Cardiac muscle cell (in vitro differentiated cells and primary cell): ENCODE data around the gene PPFIBP2. TPM values are rescaled to one million over a fixed set of nuclear protein-coding genes. Genes with fewer than 3 reads are reported as not detected.

Source experiments
- DNase-seq, 2 donors: peaks; one replicate each; pipeline versions ENCODE4 v3.0.0 to v3.0.0-alpha.2; 2010 to 2017; ENCODE audit warnings: low read depth in 1 of 2, low spot score in 1 of 2
- H3K27ac ChIP-seq: fragments of 200-600 bp; sonication (generic); 2 replicates; pipeline ENCODE4 v1.5.1; 2016
- H3K27me3 ChIP-seq: fragments of 200-600 bp; sonication (generic); 2 replicates; pipeline ENCODE4 v1.6.0; 2016; ENCODE audit warnings: control low read depth
- H3K36me3 ChIP-seq: fragments of 200-600 bp; sonication (generic); 2 replicates; pipeline ENCODE4 v1.5.1; 2016; ENCODE audit warnings: control low read depth
- H3K4me1 ChIP-seq: fragments of 200-600 bp; sonication (generic); 2 replicates; pipeline ENCODE4 v1.8.1; 2017; ENCODE audit warnings: low read depth, mild to moderate bottlenecking, mixed run types
- H3K4me3 ChIP-seq: fragments of 200-600 bp; sonication (generic); 2 replicates; pipeline ENCODE4 v1.5.1; 2016; ENCODE audit warnings: mild to moderate bottlenecking
- H3K9me3 ChIP-seq: fragments of 200-600 bp; sonication (generic); 2 replicates; pipeline ENCODE4 v1.5.1; 2017; ENCODE audit warnings: low read depth, mild to moderate bottlenecking, control low read depth
- polyA plus RNA-seq: library from polyadenylated mRNA; unstranded; fragments of >200 nt; fragmentation: Nextera tagmentation; extraction: Ambion mirVana; gene quantifications from 2 replicates; pipeline ENCODE4 v1.2.1, GENCODE V29; 2016
- total RNA-seq: library from RNA; depleted of rRNA; stranded (reverse); fragments of >200 nt; gene quantifications from 2 replicates; pipeline ENCODE4 v1.2.3, GENCODE V29; 2016
- TF ChIP-seq, protein P1 (sequence below): IDR thresholded peaks from 2 replicates; pipeline ENCODE4 v1.5.1; 2012; ENCODE audit warnings: low read depth, mild to moderate bottlenecking, low read length

PPFIBP2 gene
- total and polyA plus RNA-seq, 2 experiments from 2014 or later, result 8.0 to 13.2 TPM

DNA sequence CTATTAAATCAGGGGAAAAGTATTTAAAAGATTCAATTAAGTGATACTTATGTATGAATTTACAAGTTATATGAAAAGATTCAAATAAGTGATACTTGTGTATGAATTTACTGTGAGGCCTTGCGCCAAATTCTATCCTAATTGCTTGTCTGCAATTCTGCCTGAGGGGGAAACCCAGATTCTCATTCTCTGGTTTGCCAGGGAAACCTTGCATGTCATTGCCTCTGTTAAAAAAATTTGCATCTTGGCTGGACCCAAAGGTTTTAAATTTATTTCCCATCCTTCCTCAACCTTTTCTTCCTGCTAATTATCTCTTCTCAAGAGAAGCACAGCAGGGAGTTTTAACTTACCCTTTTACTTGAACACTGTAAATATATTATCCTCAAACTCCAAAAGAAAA is 14.7 kb upstream of the PPFIBP2 start:
- H3K9me3 ChIP-seq, result no peaks in the 10 kb centered on the region
- H3K27me3 ChIP-seq, result no peaks in the 10 kb centered on the region
- DNase-seq, result no peak
- H3K4me3 ChIP-seq, result no peak overlapping the region
- no peaks in the 10 kb centered on the region for H3K4me1 ChIP-seq
- H3K36me3 ChIP-seq, result no peaks in the 10 kb centered on the region
- H3K27ac ChIP-seq, result no peak overlapping the region
- TF ChIP-seq, protein P1, sequence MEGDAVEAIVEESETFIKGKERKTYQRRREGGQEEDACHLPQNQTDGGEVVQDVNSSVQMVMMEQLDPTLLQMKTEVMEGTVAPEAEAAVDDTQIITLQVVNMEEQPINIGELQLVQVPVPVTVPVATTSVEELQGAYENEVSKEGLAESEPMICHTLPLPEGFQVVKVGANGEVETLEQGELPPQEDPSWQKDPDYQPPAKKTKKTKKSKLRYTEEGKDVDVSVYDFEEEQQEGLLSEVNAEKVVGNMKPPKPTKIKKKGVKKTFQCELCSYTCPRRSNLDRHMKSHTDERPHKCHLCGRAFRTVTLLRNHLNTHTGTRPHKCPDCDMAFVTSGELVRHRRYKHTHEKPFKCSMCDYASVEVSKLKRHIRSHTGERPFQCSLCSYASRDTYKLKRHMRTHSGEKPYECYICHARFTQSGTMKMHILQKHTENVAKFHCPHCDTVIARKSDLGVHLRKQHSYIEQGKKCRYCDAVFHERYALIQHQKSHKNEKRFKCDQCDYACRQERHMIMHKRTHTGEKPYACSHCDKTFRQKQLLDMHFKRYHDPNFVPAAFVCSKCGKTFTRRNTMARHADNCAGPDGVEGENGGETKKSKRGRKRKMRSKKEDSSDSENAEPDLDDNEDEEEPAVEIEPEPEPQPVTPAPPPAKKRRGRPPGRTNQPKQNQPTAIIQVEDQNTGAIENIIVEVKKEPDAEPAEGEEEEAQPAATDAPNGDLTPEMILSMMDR, result no peak

DNA sequence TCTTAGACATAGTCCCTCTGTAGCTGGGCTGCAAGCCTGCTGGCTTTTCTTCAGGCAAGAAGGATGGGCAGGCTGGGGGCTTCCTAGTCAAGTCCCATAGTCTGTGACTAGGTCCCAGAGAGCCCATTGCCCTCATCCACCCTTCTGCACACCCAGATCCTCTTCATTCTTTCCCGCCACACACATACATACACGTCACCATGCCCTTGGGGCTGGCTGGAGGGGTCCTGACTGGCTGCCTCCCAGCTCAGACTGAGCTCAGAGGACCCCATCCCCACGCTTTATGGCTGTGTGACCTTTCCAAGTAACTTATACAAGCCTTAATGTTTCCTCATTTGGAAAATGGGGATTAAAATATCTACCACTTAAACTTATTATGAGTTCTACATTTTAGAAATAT is 13.5 kb upstream of the PPFIBP2 start:
- no peaks in the 10 kb centered on the region for H3K9me3 ChIP-seq
- DNase-seq, result no peak
- no peaks in the 10 kb centered on the region for H3K4me1 ChIP-seq
- H3K4me3 ChIP-seq, result no peak overlapping the region
- H3K36me3 ChIP-seq, result no peaks in the 10 kb centered on the region
- H3K27ac ChIP-seq, result no peak overlapping the region
- TF ChIP-seq, protein P1, result no peak
- H3K27me3 ChIP-seq, result no peaks in the 10 kb centered on the region

DNA sequence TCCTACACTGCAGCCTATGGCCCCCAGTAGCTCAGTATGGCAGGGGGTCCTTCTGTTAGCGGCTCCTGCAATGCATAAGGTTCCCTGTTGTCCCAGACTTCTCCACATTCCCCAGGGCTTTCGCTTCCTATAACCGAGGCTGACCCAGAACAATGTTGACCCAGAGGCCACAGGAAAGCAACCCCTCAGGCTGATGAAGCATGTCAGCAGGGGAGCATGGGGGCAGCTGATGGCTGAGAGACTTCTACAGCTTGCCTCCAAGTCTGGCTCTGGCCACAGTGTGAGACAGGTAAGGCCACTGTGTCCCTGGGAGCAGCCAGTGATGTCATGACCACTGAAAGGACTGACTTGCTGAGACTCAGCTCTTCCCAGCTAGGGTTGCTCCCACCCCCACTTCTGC is 12.5 kb upstream of the PPFIBP2 start:
- no peaks in the 10 kb centered on the region for H3K27me3 ChIP-seq
- no peaks in the 10 kb centered on the region for H3K36me3 ChIP-seq
- H3K4me3 ChIP-seq, result no peak overlapping the region
- H3K27ac ChIP-seq, result no peak overlapping the region
- H3K4me1 ChIP-seq, result no peaks in the 10 kb centered on the region
- TF ChIP-seq, protein P1, result no peak
- DNase-seq, result no peak
- no peaks in the 10 kb centered on the region for H3K9me3 ChIP-seq

DNA sequence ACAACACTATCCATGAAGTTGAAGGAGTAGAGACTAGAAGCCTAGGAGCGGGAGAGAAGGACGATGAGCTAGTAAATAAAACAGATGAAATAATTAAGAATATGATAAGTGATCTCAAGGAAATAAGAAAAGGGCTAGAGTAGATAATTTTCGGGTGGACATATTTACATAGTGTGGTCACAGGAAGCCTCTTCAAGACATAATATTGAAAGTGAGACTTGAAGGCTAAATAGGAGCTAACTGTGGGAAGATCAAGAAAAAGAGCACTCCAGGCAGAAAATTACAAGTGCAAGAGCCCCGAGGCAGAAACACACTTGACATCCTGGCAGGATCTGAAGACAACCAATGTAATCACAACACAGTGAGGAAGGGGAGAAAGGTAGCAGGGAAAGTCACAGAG is 11.9 kb upstream of the PPFIBP2 start:
- H3K9me3 ChIP-seq, result no peaks in the 10 kb centered on the region
- TF ChIP-seq, protein P1, result no peak
- H3K27ac ChIP-seq, result no peak overlapping the region
- no peak overlapping the region for H3K4me3 ChIP-seq
- DNase-seq, result no peak
- H3K4me1 ChIP-seq, result no peaks in the 10 kb centered on the region
- H3K27me3 ChIP-seq, result no peaks in the 10 kb centered on the region
- no peaks in the 10 kb centered on the region for H3K36me3 ChIP-seq

DNA sequence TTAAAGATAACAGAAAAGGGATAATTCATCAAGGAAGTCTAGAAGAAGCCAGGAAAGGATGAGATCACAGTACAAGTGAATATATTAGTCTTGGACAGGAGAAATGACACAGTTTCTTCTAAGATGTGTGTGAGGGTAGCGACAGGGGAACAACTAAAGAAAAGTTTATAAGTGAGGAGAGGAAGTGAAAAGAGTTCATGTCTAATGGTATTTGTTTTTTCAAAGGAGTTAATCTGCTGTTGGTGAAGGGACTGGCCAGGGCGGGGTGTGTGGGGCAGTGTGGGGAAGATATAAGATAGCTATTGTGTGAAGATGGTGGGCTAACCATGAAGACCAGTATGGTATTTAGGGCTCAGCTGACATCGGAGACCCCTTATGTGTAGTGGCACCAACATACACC is 7.6 kb upstream of the PPFIBP2 start:
- DNase-seq, result no peak
- Histone ChIP-seq H3K4me3 (no peak overlapping the region), H3K4me1 (no peaks in the 10 kb centered on the region), H3K27me3 (no peaks in the 10 kb centered on the region), H3K9me3 (no peaks in the 10 kb centered on the region), H3K36me3 (no peaks in the 10 kb centered on the region), H3K27ac (no peak overlapping the region)
- TF ChIP-seq, protein P1, result no peak

DNA sequence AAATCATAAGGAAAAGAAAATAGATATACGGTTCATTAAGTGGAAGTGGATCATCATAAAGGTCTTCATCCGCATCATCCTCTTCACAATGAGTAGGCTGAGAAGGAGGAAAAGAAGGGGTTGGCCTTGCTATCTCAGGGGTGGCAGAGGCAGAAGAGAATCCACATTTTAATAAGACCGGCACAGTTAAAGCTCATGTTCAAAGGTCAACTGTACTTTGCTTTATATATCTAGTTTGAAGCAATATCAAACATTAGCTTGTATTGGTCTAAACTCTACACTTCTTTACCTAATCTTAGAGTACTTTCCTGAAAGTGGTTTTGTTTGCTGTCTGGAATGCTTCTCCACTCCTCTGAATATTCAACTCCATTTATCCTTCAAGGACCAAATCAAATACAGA is 5.7 kb upstream of the PPFIBP2 start:
- Histone ChIP-seq H3K4me1 (peaks cover 13% of the 10 kb centered on the region), H3K27ac (no peak overlapping the region), H3K9me3 (no peaks in the 10 kb centered on the region), H3K36me3 (no peaks in the 10 kb centered on the region), H3K4me3 (no peak overlapping the region), H3K27me3 (no peaks in the 10 kb centered on the region)
- DNase-seq, result no peak
- TF ChIP-seq, protein P1, result no peak
